Spleen (tissue), 11 donors: ENCODE results near the gene UGP2. TPM values are rescaled to one million over a fixed set of nuclear protein-coding genes. Genes with fewer than 3 reads are reported as not detected.

Source experiments
- DNase-seq: peaks from one replicate; pipeline ENCODE4 v3.0.0-alpha.2; 2020
- H3K27ac ChIP-seq, 8 donors: fragments of 200-600 bp; sonication (generic) in 7 of 8; 1 replicate in 4 of 8; 2 replicates in 4 of 8; pipeline versions ENCODE4 v1.5.0 to v1.8.0; 2016 to 2021; ENCODE audit warnings: inconsistent platforms in 4 of 8, mild to moderate bottlenecking in 4 of 8, moderate library complexity in 1 of 8
- H3K27me3 ChIP-seq, 7 donors: fragments of 200-600 bp; sonication (generic) in 6 of 7; replicated peaks in 1 of 7; 1 replicate in 4 of 7; 2 replicates in 3 of 7; pipeline versions ENCODE4 v1.5.0 to v1.8.0; 2016 to 2021; ENCODE audit warnings: inconsistent platforms in 3 of 7, mild to moderate bottlenecking in 1 of 7
- H3K36me3 ChIP-seq, 6 donors: fragments of 200-600 bp; sonication (generic) in 5 of 6; 1 replicate in 4 of 6; 2 replicates in 2 of 6; pipeline versions ENCODE4 v1.5.0 to v1.8.0; 2016 to 2021; ENCODE audit warnings: inconsistent platforms in 2 of 6
- H3K4me1 ChIP-seq, 6 donors: fragments of 200-600 bp; sonication (generic) in 5 of 6; 1 replicate in 3 of 6; 2 replicates in 3 of 6; pipeline versions ENCODE4 v1.5.0 to v1.8.0; 2016 to 2021; ENCODE audit warnings: inconsistent platforms in 3 of 6
- H3K4me3 ChIP-seq, 8 donors: fragments of 200-600 bp; sonication (generic) in 7 of 8; 1 replicate in 4 of 8; 2 replicates in 4 of 8; pipeline versions ENCODE4 v1.5.0 to v1.8.0; 2016 to 2021; ENCODE audit warnings: inconsistent platforms in 4 of 8, mild to moderate bottlenecking in 4 of 8, moderate library complexity in 2 of 8
- H3K9me3 ChIP-seq, 8 donors: fragments of 200-600 bp; sonication (generic) in 7 of 8; 1 replicate in 4 of 8; 2 replicates in 4 of 8; pipeline versions ENCODE4 v1.5.0 to v1.8.0; 2016 to 2021; ENCODE audit warnings: inconsistent platforms in 4 of 8
- POLR2A ChIP-seq, 3 donors: fragments of 450-650 bp; IDR thresholded peaks; one replicate each; pipeline ENCODE4 v1.5.1; 2017; ENCODE audit warnings: antibody characterized with exemption in 3 of 3, mild to moderate bottlenecking in 1 of 3
- POLR2AphosphoS5 ChIP-seq, 3 donors: sonication (generic); formaldehyde crosslinking; IDR thresholded peaks; one replicate each; pipeline ENCODE4 v1.5.1; 2017; ENCODE audit warnings: antibody characterized with exemption in 3 of 3
- WGBS, 5 donors: extraction: QIAGEN DNeasy Blood & Tissue Kit in 3 of 5; methylation state at CpG; one replicate each; pipeline versions ENCODE4 v1.1.5 to v1.1.7; 2013 to 2018; 5-methylcytosine and 5-hydroxymethylcytosine counted together
- intact Hi-C: fragments of 100-400 bp; cut with DNase I; formaldehyde crosslinking; loops from one replicate; pipeline ENCODE4 v1.15.0; 2023; ENCODE audit warnings: low total_unique reads
- polyA plus RNA-seq, 3 donors: library from polyadenylated mRNA; stranded (reverse); fragments of 200-250 nt; gene quantifications; one replicate each; pipeline ENCODE4 v1.2.1, GENCODE V29; 2013
- total RNA-seq, 7 donors: library from RNA; depleted of rRNA in 3 of 7; stranded (reverse); fragments of >200 nt in 3 of 7; fragmentation: NEBNext Ultra II Directional in 4 of 7; extraction: Animal tissue kit (Norgen Biotek cat#: 25700) in 4 of 7; gene quantifications; one replicate each; pipeline versions ENCODE4 v1.1.0 to v1.2.1, GENCODE V29; 2016 to 2021
- TF ChIP-seq, protein P1 (sequence below), 11 experiments: fragments of 200-600 bp in 7 of 11; fragments of 450-650 bp in 4 of 11; sonication (generic) in 4 of 11; IDR thresholded peaks in 8 of 11; conservative IDR thresholded peaks in 3 of 11; 1 replicate in 7 of 11; 2 replicates in 4 of 11; pipeline versions ENCODE4 v1.4.0 to v1.8.0; 2016 to 2021; ENCODE audit warnings: antibody characterized with exemption in 11 of 11, inconsistent platforms in 4 of 11, mild to moderate bottlenecking in 1 of 11
- donor health status: healthy with polysubstance abuse.
- donor health status: DM: no; HTN: no; CAD: no; lungs with moderate emphysema.
- donor health status: DM: no; HTN: no; CAD: no.
- donor health status: Bipolar disorder and iron deficiency.
- donor health status: healthy.
- donor health status: DM: no; HTN: no; CAD: no.
- donor health status: DM: yes; HTN: yes; CAD: no.

The UGP2 gene
- total and polyA plus RNA-seq, 10 donors: 46.3 to 106 (median 76.1) TPM

DNA sequence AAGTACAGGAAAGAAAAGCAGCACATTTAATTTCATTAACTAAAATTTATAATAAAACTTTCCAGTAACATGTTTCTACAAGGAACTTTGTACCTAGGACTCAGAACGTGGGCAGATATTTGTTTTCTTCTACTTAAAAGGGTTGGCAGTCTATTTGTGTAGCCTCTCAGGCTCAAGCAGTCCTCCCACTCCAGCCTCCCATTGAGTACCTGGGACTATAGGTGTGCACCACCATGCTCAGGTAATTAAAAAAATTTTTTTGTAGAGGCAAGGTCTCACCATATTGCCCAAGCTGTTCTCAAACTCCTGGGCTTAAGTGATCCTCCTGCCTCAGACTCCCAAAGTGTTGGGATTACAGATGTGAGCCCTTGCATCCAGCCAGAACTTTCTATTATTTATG lies 36.8 kb downstream of the UGP2 start:
- H3K27ac ChIP-seq: no peak overlapping the region
- H3K4me1 ChIP-seq: no peaks in the 10 kb centered on the region
- H3K4me3 ChIP-seq: no peak overlapping the region
- peaks cover 0 to 4% (median 0%) of the 10 kb centered on the region in 8 donors for H3K9me3 ChIP-seq
- 88 to 96% (median 90%) methylated on average over 1 of the region's 1 CpG for WGBS, 5 donors
- TF ChIP-seq POLR2AphosphoS5 (IDR thresholded peaks at IDR 0.05): no peak
- TF ChIP-seq POLR2A (IDR thresholded peaks at IDR 0.05): no peak
- TF ChIP-seq, protein P1, sequence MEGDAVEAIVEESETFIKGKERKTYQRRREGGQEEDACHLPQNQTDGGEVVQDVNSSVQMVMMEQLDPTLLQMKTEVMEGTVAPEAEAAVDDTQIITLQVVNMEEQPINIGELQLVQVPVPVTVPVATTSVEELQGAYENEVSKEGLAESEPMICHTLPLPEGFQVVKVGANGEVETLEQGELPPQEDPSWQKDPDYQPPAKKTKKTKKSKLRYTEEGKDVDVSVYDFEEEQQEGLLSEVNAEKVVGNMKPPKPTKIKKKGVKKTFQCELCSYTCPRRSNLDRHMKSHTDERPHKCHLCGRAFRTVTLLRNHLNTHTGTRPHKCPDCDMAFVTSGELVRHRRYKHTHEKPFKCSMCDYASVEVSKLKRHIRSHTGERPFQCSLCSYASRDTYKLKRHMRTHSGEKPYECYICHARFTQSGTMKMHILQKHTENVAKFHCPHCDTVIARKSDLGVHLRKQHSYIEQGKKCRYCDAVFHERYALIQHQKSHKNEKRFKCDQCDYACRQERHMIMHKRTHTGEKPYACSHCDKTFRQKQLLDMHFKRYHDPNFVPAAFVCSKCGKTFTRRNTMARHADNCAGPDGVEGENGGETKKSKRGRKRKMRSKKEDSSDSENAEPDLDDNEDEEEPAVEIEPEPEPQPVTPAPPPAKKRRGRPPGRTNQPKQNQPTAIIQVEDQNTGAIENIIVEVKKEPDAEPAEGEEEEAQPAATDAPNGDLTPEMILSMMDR (IDR thresholded peaks at IDR 0.05 in 8 of 11, conservative IDR thresholded peaks at IDR 0.05 in 3 of 11): no peak
- no peak for DNase-seq
- intact Hi-C loops: no loop called here
- no peaks in the 10 kb centered on the region for H3K27me3 ChIP-seq
- H3K36me3 ChIP-seq: peaks cover 0 to 85% (median 18%) of the 10 kb centered on the region in 6 donors

DNA sequence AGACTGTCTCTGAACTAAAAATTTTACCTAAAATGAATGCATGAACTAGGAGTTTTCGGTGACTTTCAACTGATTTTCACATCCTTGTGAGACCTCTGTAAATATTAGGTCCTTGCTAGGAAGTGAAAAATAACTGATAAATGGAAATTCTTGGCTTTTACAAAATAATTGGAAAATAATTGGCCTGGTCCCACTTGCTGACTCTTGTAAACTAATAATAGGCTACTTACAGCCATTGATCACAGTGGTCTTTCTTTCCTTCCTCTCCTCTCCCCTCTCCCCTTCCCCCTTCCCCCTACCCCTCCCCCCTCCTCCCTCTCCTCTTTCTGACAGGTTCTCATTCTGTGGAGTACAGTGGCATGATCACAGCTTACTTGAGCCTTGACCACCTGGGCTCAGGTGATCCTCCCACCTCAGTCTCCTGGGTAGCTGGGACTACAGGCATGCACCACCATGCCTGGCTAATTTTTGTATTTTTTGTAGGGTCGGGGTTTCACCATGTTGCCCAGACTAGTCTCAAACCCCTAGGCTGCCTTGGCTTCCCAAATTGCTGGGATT lies 38.3 kb downstream of the UGP2 start:
- Histone ChIP-seq H3K27me3 (no peaks in the 10 kb centered on the region), H3K36me3 (peaks cover 0 to 85% (median 28%) of the 10 kb centered on the region in 6 donors), H3K4me3 (no peak overlapping the region), H3K9me3 (no peaks in the 10 kb centered on the region), H3K4me1 (no peaks in the 10 kb centered on the region), H3K27ac (no peak overlapping the region)
- no peak for DNase-seq
- intact Hi-C loops: no loop called here
- no peak for TF ChIP-seq POLR2A (IDR thresholded peaks at IDR 0.05)
- no peak for TF ChIP-seq POLR2AphosphoS5 (IDR thresholded peaks at IDR 0.05)
- TF ChIP-seq, protein P1 (IDR thresholded peaks at IDR 0.05 in 8 of 11, conservative IDR thresholded peaks at IDR 0.05 in 3 of 11): no peak
- 84 to 95% (median 90%) methylated on average over 2 of the region's 2 CpGs for WGBS, 5 donors

DNA sequence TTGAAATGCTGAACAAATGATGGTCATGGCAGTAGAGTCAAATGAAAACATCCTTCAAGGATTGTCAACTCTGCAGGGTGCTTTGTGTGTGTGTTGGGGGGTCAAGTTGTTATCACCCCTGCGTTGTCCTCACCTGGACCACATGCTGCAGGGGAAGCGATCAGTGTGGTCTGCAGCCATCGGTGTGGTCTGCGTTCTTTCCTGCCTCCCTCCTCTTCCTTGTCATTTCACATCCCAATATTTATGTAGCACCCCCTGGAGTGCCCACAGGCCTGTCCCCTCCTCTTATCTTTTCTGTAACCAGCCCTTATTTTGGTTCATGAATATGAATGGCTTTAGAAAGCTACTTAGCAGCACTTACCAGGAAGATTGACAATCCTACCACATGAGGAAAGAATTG lies 38.9 kb downstream of the UGP2 start:
- Histone ChIP-seq H3K9me3 (no peaks in the 10 kb centered on the region), H3K27me3 (no peaks in the 10 kb centered on the region), H3K27ac (no peak overlapping the region), H3K4me1 (no peaks in the 10 kb centered on the region), H3K36me3 (peaks cover 0 to 85% (median 33%) of the 10 kb centered on the region in 6 donors), H3K4me3 (no peak overlapping the region)
- no peak for DNase-seq
- 54 to 64% (median 59%) methylated on average over 4 of the region's 4 CpGs for WGBS, 5 donors
- no peak for TF ChIP-seq POLR2A (IDR thresholded peaks at IDR 0.05)
- intact Hi-C loops: no loop called here

DNA sequence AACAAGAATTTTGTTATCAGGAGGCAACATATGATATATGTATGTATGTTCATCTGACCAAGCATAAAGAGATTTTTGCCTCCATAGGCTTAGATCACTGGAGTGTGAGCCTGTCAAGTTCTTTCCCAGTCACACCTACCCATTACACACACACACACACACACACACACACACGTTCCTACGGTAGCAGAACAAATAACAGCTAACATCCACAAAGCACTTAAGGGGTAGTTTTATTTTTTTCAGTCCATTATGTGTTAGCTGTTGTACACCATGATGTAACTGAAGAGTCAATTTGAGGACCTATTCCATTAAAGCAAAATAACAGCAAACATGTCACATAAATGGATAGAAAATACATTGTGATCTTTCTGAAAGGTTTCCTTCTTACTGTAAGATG lies 39.5 kb downstream of the UGP2 start:
- intact Hi-C loops: no loop called here
- WGBS, 5 donors: 91 to 94% (median 92%) methylated on average over 2 of the region's 2 CpGs
- Histone ChIP-seq H3K36me3 (peaks cover 0 to 85% (median 37%) of the 10 kb centered on the region in 6 donors), H3K27ac (no peak overlapping the region), H3K4me1 (no peaks in the 10 kb centered on the region), H3K4me3 (no peak overlapping the region), H3K9me3 (no peaks in the 10 kb centered on the region), H3K27me3 (no peaks in the 10 kb centered on the region)
- no peak for TF ChIP-seq POLR2A (IDR thresholded peaks at IDR 0.05)
- TF ChIP-seq, protein P1 (IDR thresholded peaks at IDR 0.05 in 8 of 11, conservative IDR thresholded peaks at IDR 0.05 in 3 of 11): no peak
- no peak for DNase-seq
